Measurements from ENCODE around the gene CCDC171. TPM values are rescaled to one million over a fixed set of nuclear protein-coding genes. Genes with fewer than 3 reads are reported as not detected.

CCDC171 gene
- total RNA-seq, 1 experiment from 2014 or later = 2.4 TPM

GRCh38 chr9:15509931-15510788 lies 42.7 kb upstream of the CCDC171 start:
- WGBS (ENCODE audit: extremely low coverage, insufficient read length, low lambda C conversion rate) = no CpG with 5 or more reads among the region's 76 CpGs
- H2BK20ac ChIP-seq (ENCODE audit: low read depth, low read length, poor library complexity, severe bottlenecking) = no peak overlapping the region

More at GRCh38 chr9:15509931-15510788, 42.7 kb upstream of the CCDC171 start:
- Histone ChIP-seq H2BK120ac (ENCODE audit: low read depth, low read length, poor library complexity, severe bottlenecking) (no peak overlapping the region), H3K27ac (ENCODE audit: insufficient read length, low read depth, low read length) (no peak overlapping the region), H3K56ac (ENCODE audit: insufficient read length, low read depth, low read length) (no peak overlapping the region), H4K91ac (ENCODE audit: insufficient read length, low read depth, low read length) (no peak overlapping the region), H3K23ac (ENCODE audit: insufficient read length, low read depth, low read length) (no peak overlapping the region), H3K9ac (ENCODE audit: extremely low read depth, insufficient read length, low read length) (peak overlapping the region; percentile 95), H2AK5ac (ENCODE audit: insufficient read length, low read length) (no peak overlapping the region), H2BK15ac (ENCODE audit: low read depth, low read length) (no peak overlapping the region), H3K18ac (ENCODE audit: insufficient read length, low read depth, low read length) (peak overlapping the region; percentile 84), H3K14ac (ENCODE audit: insufficient read depth, low read length) (peak overlapping the region; percentile 71), H2AFZ (ENCODE audit: low read length) (no peak overlapping the region), H3K79me1 (ENCODE audit: insufficient read depth, low read depth, low read length, poor library complexity, severe bottlenecking) (no peaks in the 10 kb centered on the region), H4K20me1 (ENCODE audit: control insufficient read depth, insufficient read depth, insufficient read length) (no peaks in the 10 kb centered on the region), H3K4me1 (ENCODE audit: insufficient read depth, low read length) (peaks cover 2% of the 10 kb centered on the region; the same call in 1 of the 2 replicates), H4K5ac (ENCODE audit: insufficient read length, low read depth, low read length) (no peak overlapping the region), H3K27me3 (ENCODE audit: insufficient read depth, low read length) (no peaks in the 10 kb centered on the region), H2BK12ac (ENCODE audit: insufficient read length, low read depth, low read length) (no peak overlapping the region), H3K4me2 (ENCODE audit: insufficient read depth, insufficient read length, low read length) (peak overlapping the region; percentile 57), H3T11ph (ENCODE audit: low read length) (no peak overlapping the region), H3K79me2 (ENCODE audit: insufficient read depth, low read length) (peaks cover 38% of the 10 kb centered on the region; the same call in 1 of the 2 replicates), H3K23me2 (ENCODE audit: insufficient read length, low read depth, low read length, poor library complexity, severe bottlenecking) (peaks cover 10% of the 10 kb centered on the region), H4K8ac (replicated peaks; ENCODE audit: insufficient read length, low read depth, low read length) (no peak overlapping the region), H3K4ac (ENCODE audit: low read depth, low read length) (no peak overlapping the region; the same call in 1 of the 2 replicates), H3K9me3 (ENCODE audit: control insufficient read depth, low read depth, low read length) (no peaks in the 10 kb centered on the region), H2BK5ac (ENCODE audit: insufficient read length, low read length) (no peak overlapping the region)
- TF ChIP-seq CTCF (conservative IDR thresholded peaks at IDR 0.05) = no peak
- H3K9me3 Mint-ChIP-seq = peaks cover 0 to 2% of the 10 kb centered on the region in 2 experiments; a peak in 2 of 5 replicates
- peaks cover 45 to 56% of the 10 kb centered on the region in 2 experiments for H3K4me1 Mint-ChIP-seq
- H3K27me3 Mint-ChIP-seq (ENCODE audit: low read depth) = no peaks in the 10 kb centered on the region
- peak overlapping the region; percentile 95 for H3K27ac Mint-ChIP-seq
- peaks cover 40 to 48% (median 46%) of the 10 kb centered on the region in 3 experiments for H3K36me3 Mint-ChIP-seq (ENCODE audit: insufficient read depth in 1 of 3, low read depth in 3 of 3)
- peak overlapping the region; percentile 94 for H3K4me3 Mint-ChIP-seq
- DNase-seq = peak; percentile 58

Measured in H9 (cell line).